ENCODE measurements around the gene SAA2.

GRCh38 chr11:18253778-18254338 is 5.4 kb upstream of the SAA2 start:
- TF ChIP-seq CTCF (IDR thresholded peaks at IDR 0.05), result no peak
- no peak for TF ChIP-seq POLR2A (IDR thresholded peaks at IDR 0.05)
